HG03108 (cell line): Measurements from ENCODE around the gene LPCAT4.

ENCODE experiments used
- ATAC-seq: cut with Tn5 transposase; IDR thresholded peaks from one replicate; pipeline ENCODE4 v1.9.1; 2021; ENCODE audit warnings: moderate library complexity; ENCODE audit not compliant: unreplicated experiment

LPCAT4 gene

GRCh38 chr15:34337557-34338306, 29.3 kb downstream of the LPCAT4 start, which contains the start of gene SLC12A6:
TSS of gene SLC12A6 (minus strand) at chr15:34337781. CDS start at chr15:34336680, 1,101 bp downstream.
- ATAC-seq = peak; percentile 69

- ATAC-seq = peak; percentile 1
Measured at GRCh38 chr15:34336991-34337556, 29.9 kb downstream of the LPCAT4 start.

- no peak for ATAC-seq
Measured at GRCh38 chr15:34336231-34336990, 30.6 kb downstream of the LPCAT4 start.

GRCh38 chr15:34335176-34336032, 31.6 kb downstream of the LPCAT4 start:
- ATAC-seq = no peak

- no peak for ATAC-seq
Measured at GRCh38 chr15:34334672-34335071, 32.3 kb downstream of the LPCAT4 start.

- no peak for ATAC-seq
Measured at GRCh38 chr15:34332553-34333120, 34.4 kb downstream of the LPCAT4 start.

GRCh38 chr15:34331809-34332208, 35.2 kb downstream of the LPCAT4 start:
- no peak for ATAC-seq

- no peak for ATAC-seq
Measured at GRCh38 chr15:34330279-34330678, 36.7 kb downstream of the LPCAT4 start.

GRCh38 chr15:34329006-34329405, 38.0 kb downstream of the LPCAT4 start:
- ATAC-seq = no peak

- ATAC-seq = no peak
Measured at GRCh38 chr15:34327906-34328305, 39.1 kb downstream of the LPCAT4 start.

- ATAC-seq = no peak
Measured at GRCh38 chr15:34325368-34325767, 41.6 kb downstream of the LPCAT4 start.

GRCh38 chr15:34324933-34325332, 42.1 kb downstream of the LPCAT4 start:
- no peak for ATAC-seq

- ATAC-seq = no peak
Measured at GRCh38 chr15:34323217-34323616, 43.8 kb downstream of the LPCAT4 start.

- peak; percentile 66 for ATAC-seq
Measured at GRCh38 chr15:34318277-34319079, 48.5 kb downstream of the LPCAT4 start.

GRCh38 chr15:34314491-34315490, 52.2 kb downstream of the LPCAT4 start:
- no peak for ATAC-seq

GRCh38 chr15:34311563-34311962, 55.4 kb downstream of the LPCAT4 start:
- no peak for ATAC-seq
